Stimulated activated CD8-positive, alpha-beta memory T cell treated with anti-CD3 and anti-CD28 coated beads, Interleukin-15, amount 100 ng/mL, for 1 hour (primary cell): ENCODE data around the gene CD59.

ENCODE experiments used
- DNase-seq: peaks from one replicate; pipeline ENCODE4 v3.0.0-alpha.2; 2020; ENCODE audit warnings: low read depth

The CD59 gene, protein sequence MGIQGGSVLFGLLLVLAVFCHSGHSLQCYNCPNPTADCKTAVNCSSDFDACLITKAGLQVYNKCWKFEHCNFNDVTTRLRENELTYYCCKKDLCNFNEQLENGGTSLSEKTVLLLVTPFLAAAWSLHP

DNA sequence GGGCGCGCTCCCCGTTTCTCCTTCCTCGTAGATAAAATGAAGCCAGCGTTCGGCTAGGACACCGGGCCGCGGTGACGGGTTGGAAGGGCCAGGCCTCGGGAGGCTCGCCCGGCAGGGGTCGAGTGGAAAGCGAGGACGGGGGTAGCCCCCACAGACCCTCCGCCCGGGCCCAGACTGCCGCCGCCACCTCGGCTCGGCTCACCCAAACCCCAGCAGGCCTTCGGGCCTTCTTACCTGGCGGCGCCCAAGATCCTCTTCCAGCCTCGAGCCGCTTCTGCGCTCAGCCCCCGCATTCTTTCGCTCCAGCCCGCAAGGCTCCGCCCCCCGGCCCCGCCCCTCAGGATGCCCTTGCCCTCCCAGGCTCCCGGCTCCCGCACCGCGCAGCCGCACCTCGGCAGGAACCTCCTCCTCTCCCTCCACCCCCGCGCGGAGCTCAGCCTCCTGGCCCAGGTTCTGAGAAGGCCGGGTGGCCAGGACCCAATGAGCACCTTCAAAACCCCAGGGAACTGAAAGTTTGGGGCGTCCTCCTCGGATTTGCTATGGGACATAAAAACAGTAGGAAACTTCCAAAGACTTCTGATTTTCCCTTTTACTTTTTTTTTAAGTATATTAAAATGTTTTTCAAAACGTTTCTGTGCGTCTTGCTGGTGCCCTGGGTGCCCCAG, at the start of gene CD59:
Gene CD59 (minus strand): TSS at position 276 of the 665 bp plus-strand sequence. CDS start 13,978 bp downstream, outside the sequence.
- peak; percentile 81 for DNase-seq

- DNase-seq = no peak
Measured at GRCh38 chr11:33785609-33786008, 49.4 kb upstream of the CD59 start.

DNA sequence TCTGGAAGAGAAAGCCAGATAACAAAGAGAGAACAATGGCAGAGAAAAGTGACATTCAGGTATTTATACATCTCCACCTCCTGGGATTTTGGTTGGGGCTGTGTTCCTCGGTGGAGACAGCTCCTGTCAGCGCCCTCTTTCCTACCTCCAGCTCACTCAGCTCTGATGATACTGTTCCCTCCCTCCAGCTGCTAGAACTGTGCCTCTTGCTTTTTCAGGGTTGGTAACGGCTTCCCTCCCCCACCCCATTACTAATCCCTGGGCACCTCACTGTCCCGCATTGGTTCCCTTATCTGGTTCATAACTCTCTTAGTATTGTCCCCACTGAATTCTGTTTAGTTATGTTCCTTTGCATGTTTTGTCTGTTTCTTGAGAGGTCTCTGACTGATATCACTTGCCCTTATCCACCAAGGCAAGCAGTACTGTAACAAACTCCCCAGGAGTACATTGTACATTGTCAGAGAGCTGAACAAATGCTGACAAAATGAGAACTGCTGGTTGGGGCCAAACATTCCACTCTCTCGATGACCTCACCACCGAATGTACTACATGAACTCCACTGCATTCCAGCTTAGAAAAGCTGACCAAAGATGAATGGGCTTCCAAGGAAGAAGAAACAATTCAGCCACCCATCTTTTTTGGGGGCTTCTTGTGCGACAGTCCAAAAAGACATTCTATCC, 43.8 kb upstream of the CD59 start:
- DNase-seq = no peak

DNA sequence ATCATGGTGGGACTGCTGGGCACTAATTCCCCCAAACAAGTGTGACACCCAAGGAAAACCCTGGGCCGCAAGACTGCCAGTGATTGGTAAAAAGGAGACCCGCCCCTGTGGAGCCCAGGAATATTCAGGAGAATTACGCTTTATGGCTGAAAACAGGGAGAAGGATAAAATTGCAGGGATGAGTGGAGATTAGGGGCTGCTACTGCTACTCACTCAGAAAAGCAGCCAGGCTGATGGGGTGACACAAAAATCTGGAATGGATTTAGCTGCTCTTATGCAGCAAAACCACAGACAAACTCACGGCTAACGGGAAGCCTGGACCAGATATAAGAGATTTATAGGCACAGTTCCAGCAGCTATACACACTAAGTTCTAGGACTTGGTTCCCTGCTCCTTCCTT, 42.5 kb upstream of the CD59 start:
- DNase-seq = no peak

- no peak for DNase-seq
Measured at GRCh38 chr11:33777906-33778305, 41.7 kb upstream of the CD59 start.

GRCh38 chr11:33775832-33776470, 39.7 kb upstream of the CD59 start:
- no peak for DNase-seq

GRCh38 chr11:33775467-33775807, 39.2 kb upstream of the CD59 start:
- no peak for DNase-seq

DNA sequence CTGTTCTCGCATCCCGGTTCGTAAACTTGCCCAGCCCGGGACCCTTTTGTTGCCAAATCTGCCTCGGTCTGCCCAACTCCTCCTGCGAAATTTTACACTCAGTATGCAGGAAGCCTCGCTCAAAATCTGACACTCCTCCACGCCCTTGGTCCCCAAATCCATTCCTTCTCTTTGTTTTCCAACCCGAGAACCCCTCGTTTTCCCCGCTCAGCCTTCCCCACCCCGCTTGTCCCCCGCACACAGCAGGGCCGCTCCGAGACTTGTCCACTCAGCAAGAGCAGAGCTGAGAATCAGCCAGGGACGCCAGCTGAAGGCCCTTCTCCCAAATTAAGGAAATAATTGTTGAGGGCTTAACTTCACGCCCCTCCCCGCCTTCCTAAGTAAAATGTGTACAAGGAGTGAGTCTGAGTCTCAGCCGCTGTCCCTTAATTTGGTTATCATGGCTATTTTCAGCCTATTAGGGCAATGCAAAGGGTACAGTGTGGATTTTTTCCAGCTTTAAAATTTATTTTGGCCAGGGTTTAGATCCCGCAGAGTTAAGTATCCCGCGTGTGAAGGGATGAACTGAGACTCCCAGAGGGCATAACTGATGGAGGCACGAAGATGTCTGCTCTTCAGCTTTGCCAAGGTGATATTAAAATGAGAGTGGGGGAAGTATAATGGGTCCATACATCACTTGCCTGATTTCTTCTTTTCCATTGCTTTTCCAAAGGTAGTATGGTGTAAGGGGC, 38.7 kb upstream of the CD59 start:
- DNase-seq = no peak

- DNase-seq = peak; percentile 66
Measured at GRCh38 chr11:33773987-33774735, 37.9 kb upstream of the CD59 start, which contains the start of gene FBXO3. Gene FBXO3 (minus strand): TSS chr11:33774520. CDS start chr11:33774497, 23 bp downstream.

- peak; percentile 5 for DNase-seq
Measured at GRCh38 chr11:33773404-33773986, 37.3 kb upstream of the CD59 start.

DNA sequence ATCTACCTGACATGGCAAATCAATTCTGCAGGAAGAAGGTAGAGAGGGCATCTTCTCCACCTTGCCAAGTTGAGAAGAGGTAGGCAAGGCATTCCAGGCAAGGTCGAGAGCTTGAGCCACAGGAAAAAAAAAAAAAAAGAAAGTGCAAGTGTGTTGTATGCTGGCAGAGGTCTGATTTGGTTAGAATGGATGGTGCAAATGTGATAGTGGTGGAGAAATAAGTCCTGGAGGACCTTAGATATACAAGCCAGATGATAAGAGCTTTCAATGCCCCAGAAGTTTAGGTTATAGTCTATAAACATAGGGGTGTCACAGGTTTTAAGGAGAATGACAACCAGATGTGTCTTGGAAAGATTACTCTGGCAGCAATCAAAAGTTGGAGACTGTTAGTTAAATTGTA, 36.6 kb upstream of the CD59 start:
- no peak for DNase-seq

DNA sequence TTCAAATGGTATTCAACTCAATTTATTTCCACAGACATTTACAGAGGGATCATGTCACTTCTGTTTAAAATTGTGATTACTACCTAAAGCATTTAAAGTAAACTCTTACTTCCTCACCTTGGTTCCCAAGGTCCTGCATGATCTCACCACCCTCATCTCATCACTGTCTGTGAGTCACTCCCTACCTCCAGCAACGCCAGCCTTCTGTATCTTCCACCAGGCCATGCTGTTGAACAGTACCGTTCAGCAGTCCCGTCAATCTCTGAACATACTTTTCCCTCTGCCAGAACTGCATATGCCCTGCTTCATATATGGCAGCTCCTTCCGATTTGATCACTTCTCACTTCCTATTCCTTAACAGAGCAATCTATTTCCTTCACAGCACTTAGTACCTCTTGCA, 36.1 kb upstream of the CD59 start:
- DNase-seq = no peak

GRCh38 chr11:33770236-33770635, 34.0 kb upstream of the CD59 start:
- no peak for DNase-seq

DNA sequence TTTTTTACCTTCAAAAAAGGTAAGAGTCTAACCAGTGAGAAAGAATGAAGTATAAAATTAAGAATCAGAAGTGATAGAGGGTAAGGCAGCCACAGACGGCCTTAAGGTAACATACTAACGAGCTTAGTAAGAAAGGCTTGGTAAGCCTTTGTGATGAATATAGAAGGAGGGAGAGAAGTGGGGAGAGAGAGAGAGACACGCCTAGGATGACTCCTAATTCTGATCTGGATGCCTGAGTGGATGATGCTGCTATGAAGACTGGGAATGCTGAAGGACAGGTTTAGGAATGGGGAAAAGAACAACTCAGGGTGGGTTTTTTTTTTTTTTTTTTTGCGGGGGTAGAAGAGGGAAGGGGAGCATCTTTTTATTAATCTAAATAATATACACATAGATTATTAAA, 33.3 kb upstream of the CD59 start:
- no peak for DNase-seq

DNA sequence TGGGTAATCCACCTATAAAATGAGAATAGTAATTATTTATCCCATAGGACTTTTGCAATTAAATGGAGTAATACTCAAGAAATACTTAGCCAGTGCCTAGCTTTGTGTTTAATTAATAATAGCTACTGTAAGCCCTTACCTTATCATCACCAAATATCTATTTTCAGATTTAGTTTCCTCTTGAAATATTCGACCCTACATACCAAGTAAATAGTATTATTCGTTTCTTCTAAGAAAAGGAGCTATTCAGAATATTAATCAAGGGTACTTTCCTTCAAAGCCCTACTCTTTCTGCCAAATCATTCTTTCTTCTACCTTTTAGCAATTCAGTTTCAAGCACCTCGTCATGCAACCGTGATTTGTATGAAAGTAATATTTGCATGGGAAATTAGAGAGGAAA, 31.4 kb upstream of the CD59 start:
- DNase-seq = no peak

GRCh38 chr11:33766085-33766484, 29.9 kb upstream of the CD59 start:
- no peak for DNase-seq

DNA sequence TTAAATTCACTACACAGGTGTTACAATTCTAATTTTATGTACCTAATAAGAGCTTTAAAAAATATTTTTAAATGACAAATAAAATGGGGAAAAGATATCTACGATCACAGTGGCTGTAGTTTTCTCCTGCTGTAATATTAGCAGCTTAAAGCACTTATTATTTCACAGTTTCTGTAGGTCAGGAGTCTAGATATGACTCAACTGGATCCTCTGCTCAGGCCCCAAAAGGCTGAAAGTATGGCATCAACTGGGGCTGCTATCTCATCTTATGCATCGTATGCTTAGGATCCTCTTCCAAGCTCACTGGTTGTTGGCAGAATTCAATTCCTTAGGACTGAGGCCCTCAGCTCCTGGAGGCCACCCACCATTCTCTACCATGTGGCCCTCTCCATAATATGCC, 25.2 kb upstream of the CD59 start:
- no peak for DNase-seq

- no peak for DNase-seq
Measured at GRCh38 chr11:33753304-33753967, 17.2 kb upstream of the CD59 start.

DNA sequence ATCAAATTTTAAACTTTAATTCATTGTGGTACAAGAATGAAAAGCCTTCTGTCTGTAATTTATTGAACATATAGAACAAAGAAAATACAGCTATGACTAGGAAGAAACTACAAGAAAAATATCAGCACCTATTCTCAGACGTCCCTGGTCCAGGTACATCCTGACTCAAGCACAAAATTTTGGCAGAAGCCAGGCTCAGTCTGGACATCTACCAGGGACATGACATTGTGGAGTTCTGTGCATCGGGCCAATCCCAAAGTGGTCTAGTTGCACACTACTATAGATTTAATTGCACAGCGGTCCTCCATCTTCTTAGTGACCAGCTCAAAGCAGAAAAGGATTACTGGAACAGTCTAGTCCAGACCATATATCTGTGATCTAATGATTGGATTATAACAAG, 15.7 kb upstream of the CD59 start:
- DNase-seq = no peak

- DNase-seq = no peak
Measured at GRCh38 chr11:33747979-33748378, 11.8 kb upstream of the CD59 start.

DNA sequence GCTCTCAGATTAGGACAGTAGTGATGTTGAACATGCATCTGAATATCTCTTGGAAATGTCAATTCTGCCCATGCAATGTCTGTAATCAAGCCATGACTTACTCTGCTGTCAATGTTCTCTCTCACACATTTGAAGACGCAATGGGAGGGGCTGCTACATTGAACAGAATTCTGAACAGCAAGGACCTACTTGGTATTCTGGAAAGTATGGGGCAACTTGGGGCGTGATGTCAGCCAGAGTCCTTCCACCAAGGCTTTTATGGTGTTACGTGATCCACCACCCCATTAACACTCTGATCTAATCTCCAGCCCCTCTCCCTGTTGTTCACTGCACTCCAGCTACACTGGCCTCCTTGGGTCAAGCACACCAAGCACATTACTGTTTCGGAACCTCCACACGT, 7.1 kb upstream of the CD59 start:
- no peak for DNase-seq
